Smooth muscle cell (in vitro differentiated cells): ENCODE measurements around the gene CYP27B1. TPM values are rescaled to one million over a fixed set of nuclear protein-coding genes. Genes with fewer than 3 reads are reported as not detected.

ENCODE experiments used
- DNase-seq: peaks from one replicate; lab custom pipeline; 2025; ENCODE audit not compliant: unreplicated experiment; lab: John Stamatoyannopoulos, UW
- H2AFZ ChIP-seq: fragments of 200-600 bp; sonication (generic); 2 replicates; pipeline ENCODE4 v1.6.0; 2016; ENCODE audit warnings: antibody characterized with exemption, low read depth, mild to moderate bottlenecking
- H3F3A ChIP-seq: fragments of 200-600 bp; sonication (generic); 2 replicates; pipeline ENCODE4 v1.6.0; 2017; ENCODE audit warnings: antibody characterized with exemption, low read depth
- H3K27ac ChIP-seq: fragments of 200-600 bp; sonication (generic); 2 replicates; pipeline ENCODE4 v1.5.1; 2016; ENCODE audit warnings: low read depth, mild to moderate bottlenecking
- H3K27me3 ChIP-seq: fragments of 200-600 bp; sonication (generic); 2 replicates; pipeline ENCODE4 v1.6.1; 2016; ENCODE audit warnings: low read depth, mild to moderate bottlenecking
- H3K36me3 ChIP-seq: fragments of 200-600 bp; sonication (generic); 2 replicates; pipeline ENCODE4 v1.5.1; 2016; ENCODE audit warnings: low read depth
- H3K4me1 ChIP-seq: fragments of 200-600 bp; sonication (generic); 2 replicates; pipeline ENCODE4 v1.5.1; 2016; ENCODE audit warnings: low read depth
- H3K4me2 ChIP-seq: fragments of 200-600 bp; sonication (generic); 2 replicates; pipeline ENCODE4 v1.6.0; 2016; ENCODE audit warnings: mild to moderate bottlenecking
- H3K4me3 ChIP-seq: fragments of 200-600 bp; sonication (generic); 2 replicates; pipeline ENCODE4 v1.5.1; 2016; ENCODE audit warnings: mild to moderate bottlenecking
- H3K79me2 ChIP-seq: fragments of 200-600 bp; sonication (generic); 2 replicates; pipeline ENCODE4 v1.6.0; 2016; ENCODE audit warnings: low read depth, mild to moderate bottlenecking
- H3K9ac ChIP-seq: fragments of 200-600 bp; sonication (generic); 2 replicates; pipeline ENCODE4 v1.6.0; 2016; ENCODE audit warnings: low read depth
- H3K9me3 ChIP-seq: fragments of 200-600 bp; sonication (generic); replicated peaks from 2 replicates; pipeline ENCODE4 v1.5.1; 2016; ENCODE audit warnings: low read depth
- H4K20me1 ChIP-seq: fragments of 200-600 bp; sonication (generic); 2 replicates; pipeline ENCODE4 v1.6.0; 2016; ENCODE audit warnings: low read depth
- CTCF ChIP-seq: fragments of 200-600 bp; sonication (generic); IDR thresholded peaks from 2 replicates; pipeline ENCODE4 v1.5.1; 2017; ENCODE audit warnings: borderline replicate concordance, mild to moderate bottlenecking, antibody characterized with exemption; ENCODE audit not compliant: insufficient read depth, poor library complexity, severe bottlenecking
- whole genome bisulfite sequencing: methylation state at CpG from one replicate; pipeline ENCODE4 v1.1.7; 2016; ENCODE audit warnings: low lambda C conversion rate; 5-methylcytosine and 5-hydroxymethylcytosine counted together
- polyA plus RNA-seq: library from polyadenylated mRNA; unstranded; fragments of >200 nt; fragmentation: Nextera tagmentation; extraction: Ambion mirVana; gene quantifications from 2 replicates; pipeline ENCODE4 v1.2.1, GENCODE V29; 2016
- total RNA-seq: library from RNA; depleted of rRNA; stranded (reverse); fragments of >200 nt; gene quantifications from 2 replicates; pipeline ENCODE4 v1.2.3, GENCODE V29; 2014

CYP27B1 gene
- 0.81 and 0.90 TPM in 2 replicates for total RNA-seq
- 1.3 and 1.7 TPM in 2 replicates for polyA plus RNA-seq

DNA sequence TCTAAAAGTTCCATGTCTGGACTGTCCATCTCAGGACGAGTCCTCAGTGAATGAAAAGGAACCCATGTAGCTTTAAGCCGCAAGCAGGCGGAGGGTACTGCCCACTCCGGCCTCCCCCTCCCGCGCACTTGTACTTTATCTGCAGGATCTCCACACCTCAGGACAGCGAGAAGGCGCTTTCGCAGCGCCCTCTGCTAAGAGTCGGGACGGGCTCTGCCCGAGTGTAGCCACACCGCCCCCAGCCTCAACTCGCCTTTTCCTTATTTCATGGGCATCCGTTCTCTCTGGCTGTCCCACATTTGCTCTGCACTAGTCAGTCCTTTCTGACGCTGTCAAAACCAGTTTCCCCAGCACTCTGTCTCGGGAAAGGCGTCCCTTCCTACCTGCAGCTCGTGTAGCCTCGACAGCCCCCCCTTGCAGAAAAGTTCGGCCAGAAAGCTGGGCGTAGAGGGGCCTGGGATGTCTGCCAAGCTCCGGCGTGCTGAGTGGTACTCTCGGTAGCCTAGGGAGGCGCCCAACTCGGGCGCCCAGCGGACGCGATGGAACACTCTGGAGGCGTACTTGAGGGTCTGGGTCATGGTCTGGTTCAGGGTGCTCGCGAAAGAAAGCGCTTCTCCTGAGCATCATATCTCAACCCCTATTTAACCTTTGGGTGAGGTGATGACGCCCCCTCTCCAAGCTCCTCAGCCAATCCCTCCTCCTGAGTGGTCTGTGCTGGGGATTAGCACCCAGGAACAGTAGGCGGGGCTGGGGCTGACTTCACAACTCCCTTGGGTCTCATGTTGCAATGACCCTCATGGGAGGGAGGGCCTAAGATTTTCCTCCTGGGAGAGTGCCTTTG is at the start of gene CYP27B1:
TSS of gene CYP27B1 (minus strand) at position 615 of the 841 bp plus-strand sequence. CDS start at position 578, 37 bp downstream.
- peaks cover 26% of the 10 kb centered on the region for H3K4me1 ChIP-seq
- 6% methylated on average over 38 of the region's 38 CpGs for WGBS
- TF ChIP-seq CTCF: no peak
- no peak within 1 kb of the TSS for H2AFZ ChIP-seq
- no peaks in the 10 kb centered on the region for H4K20me1 ChIP-seq
- H3K9me3 ChIP-seq: no peaks in the 10 kb centered on the region
- H3K4me3 ChIP-seq: peak within 1 kb of the TSS; percentile 44
- H3K36me3 ChIP-seq: no peaks in the 10 kb centered on the region
- no peak for DNase-seq
- H3K27me3 ChIP-seq: peaks cover 67% of the 10 kb centered on the region
- no peaks in the 10 kb centered on the region for H3K79me2 ChIP-seq
- no peaks in the 10 kb centered on the region for H3F3A ChIP-seq
- no peak within 1 kb of the TSS for H3K9ac ChIP-seq
- peak within 1 kb of the TSS; percentile 84 for H3K4me2 ChIP-seq
- no peak within 1 kb of the TSS for H3K27ac ChIP-seq

DNA sequence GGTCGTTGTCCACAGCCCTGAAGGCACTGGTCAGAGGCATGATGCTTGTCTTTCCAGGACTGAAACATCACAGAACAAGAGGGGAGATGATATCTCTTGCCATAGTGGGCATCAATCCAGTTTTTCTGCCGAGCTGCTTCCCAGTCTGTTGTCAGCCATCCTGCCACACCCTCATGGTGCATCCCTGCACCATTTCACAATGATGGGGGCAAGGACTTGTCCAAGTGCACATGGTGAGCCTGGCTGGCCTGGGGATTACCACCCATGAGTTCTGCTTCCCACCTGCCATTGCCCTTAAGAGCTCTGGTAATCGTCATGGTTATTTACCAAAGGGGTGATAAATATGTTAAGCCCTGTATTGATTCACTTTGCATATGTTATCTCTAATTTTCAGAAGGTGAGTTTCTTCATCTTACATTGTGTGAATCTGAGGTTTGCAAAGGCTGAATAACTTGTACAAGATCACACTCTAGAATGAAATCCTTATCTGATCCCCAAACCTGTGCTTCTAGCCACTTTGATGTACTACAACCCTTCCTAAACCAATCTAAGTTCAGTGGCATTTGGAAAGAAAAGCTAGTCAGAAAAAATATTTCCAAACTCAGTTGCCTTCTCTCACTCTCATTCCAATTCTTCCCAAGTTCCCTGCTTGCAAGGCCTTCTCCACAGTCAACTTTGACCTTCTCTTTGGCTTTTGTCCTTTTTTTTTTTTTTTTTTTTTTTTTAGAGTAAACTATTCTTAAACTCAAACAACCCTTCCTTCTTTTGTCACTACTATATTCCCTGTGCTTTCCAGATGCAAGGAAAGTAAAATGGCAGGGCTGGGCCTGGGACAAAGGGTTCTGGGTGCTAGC is 49.4 kb upstream of the CYP27B1 start:
- Histone ChIP-seq H3K9me3 (no peaks in the 10 kb centered on the region), H2AFZ (no peak overlapping the region), H3K27ac (no peak overlapping the region), H3K79me2 (no peaks in the 10 kb centered on the region), H3F3A (peaks cover 7% of the 10 kb centered on the region), H3K9ac (no peak overlapping the region), H3K4me1 (no peaks in the 10 kb centered on the region), H4K20me1 (peaks cover 13% of the 10 kb centered on the region), H3K36me3 (no peaks in the 10 kb centered on the region), H3K4me2 (no peak overlapping the region), H3K4me3 (no peak overlapping the region), H3K27me3 (no peaks in the 10 kb centered on the region)
- no peak for TF ChIP-seq CTCF
- no peak for DNase-seq
- WGBS: 97% methylated on average over 3 of the region's 3 CpGs

GRCh38 chr12:57815177-57816000 is 48.5 kb upstream of the CYP27B1 start:
- TF ChIP-seq CTCF: peak; percentile 3
- WGBS: 68% methylated on average over 13 of the region's 13 CpGs
- Histone ChIP-seq H3K4me2 (no peak overlapping the region), H3K4me3 (no peak overlapping the region), H2AFZ (no peak overlapping the region), H3K36me3 (no peaks in the 10 kb centered on the region), H3K79me2 (no peaks in the 10 kb centered on the region), H3K27ac (no peak overlapping the region), H3F3A (peaks cover 7% of the 10 kb centered on the region), H4K20me1 (peaks cover 9% of the 10 kb centered on the region), H3K27me3 (no peaks in the 10 kb centered on the region), H3K4me1 (no peaks in the 10 kb centered on the region), H3K9me3 (no peaks in the 10 kb centered on the region), H3K9ac (no peak overlapping the region)
- no peak for DNase-seq
